OCI-M2 (cell line): ENCODE measurements around the gene SPATA16.

Source experiments
- DNase-seq: peaks from one replicate; lab custom pipeline; 2025; ENCODE audit not compliant: unreplicated experiment; lab: John Stamatoyannopoulos, UW

Gene SPATA16

GRCh38 chr3:173007079-173007723, 133.8 kb downstream of the SPATA16 start:
- DNase-seq = peak; percentile 18

DNA sequence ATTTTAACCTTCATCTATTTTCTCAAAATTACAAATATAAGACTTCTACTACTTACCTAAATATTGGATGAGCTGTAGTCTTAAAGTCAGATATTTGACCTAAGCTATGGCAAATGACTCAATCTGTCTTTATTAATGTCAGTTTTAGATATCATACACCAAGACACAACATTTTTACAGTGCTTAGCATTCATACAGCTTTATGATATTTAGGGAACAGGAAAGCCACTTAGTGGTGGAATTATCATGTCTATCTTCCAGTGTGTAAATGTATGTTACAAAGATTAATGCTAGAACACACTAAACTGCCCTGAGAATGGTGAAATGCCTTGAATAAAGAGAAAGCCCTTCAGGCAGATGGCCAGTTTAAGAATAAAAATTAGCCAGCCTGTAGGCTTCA, 135.0 kb downstream of the SPATA16 start:
- DNase-seq = no peak

DNA sequence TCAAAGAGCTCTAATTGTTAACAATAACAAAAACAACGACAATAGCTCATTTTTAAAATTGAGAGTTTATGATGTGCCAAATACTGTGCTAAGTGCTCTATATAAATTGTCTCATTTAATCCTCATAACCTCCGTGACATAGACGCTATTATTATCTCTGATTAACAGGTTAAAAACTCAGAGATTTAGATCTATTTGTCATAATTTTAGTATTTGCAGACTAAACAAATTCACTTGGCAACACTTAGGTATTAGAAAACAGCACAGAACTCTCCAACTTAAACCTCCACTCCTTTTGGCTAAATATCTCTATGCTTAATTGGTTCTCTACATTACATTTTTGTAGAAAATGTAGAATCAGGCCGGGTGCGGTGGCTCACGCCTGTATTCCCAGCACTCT, 136.4 kb downstream of the SPATA16 start:
- no peak for DNase-seq

DNA sequence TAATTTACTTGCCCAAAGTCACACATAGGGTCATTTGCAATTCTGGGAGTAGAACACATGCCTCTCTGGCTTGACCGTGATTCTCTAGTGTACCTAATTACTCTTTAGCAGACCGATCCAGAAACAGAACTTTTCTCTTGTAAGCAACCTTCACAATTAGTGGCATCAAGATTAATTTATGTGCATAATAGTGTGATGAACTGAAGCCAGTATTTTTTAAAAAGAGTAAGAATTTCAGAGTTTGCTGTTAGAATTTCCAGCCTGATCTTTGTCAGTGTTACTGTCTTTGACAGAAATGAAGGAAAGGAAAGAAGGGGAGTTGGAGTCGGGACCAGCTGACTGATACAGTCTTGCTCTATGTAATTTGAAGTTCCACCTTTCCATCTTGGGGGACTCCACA, 137.1 kb downstream of the SPATA16 start:
- DNase-seq = no peak

DNA sequence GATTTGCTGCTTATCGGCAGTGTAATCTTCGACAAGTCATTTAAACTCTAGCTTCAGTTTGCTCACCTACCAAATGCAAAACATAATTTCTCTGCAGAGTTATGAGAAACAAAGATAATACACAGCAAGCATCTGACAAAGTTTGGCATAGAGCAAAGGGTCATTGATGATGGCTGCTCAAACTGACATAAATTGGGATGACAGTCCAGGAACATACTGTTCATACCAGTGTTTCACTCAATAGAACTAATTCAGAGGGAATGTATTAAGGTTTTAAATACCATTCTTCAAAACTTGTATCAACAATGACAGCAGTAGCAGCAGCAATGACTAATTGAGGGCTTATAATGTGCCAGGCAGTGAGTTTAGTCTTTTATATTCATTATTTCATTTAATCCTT, 137.6 kb downstream of the SPATA16 start:
- DNase-seq = no peak

DNA sequence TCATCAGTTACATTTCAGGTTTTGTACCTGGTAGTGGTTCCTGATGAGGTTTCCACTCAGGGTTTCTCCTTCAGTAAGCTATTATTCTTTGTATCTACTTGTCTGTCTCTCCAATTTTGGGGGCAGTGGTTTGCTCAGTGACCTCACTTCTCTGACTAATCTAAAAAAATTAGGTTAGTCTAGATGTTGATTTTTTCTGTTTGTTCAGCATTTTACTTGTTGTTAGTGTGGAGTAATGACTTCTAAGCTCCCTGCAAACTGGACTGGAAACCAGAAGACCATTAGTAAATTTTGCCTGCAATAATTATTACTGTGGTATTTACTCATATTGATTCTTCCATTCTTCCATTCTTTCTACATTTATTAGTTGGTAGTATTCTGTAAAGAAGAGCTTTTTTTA, 139.4 kb downstream of the SPATA16 start:
- no peak for DNase-seq

DNA sequence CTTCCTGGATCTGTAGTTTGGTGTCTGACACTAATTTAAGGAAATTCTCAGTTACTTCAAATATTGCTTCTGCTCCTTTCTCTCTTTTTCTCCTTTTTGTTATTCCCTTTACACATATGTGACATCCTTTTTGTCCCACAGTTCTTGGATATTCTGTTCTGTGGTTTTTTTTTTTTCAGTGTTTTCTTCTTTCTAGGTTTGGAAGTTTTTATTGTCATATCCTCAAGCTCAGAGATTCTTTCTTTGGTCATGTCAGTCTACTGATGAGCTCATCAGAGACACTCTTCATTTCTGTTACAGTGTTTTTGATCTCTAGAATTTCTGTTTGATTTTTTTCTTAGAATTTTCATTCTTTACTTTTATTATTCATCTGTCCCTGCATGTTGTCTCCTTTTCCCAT, 140.5 kb downstream of the SPATA16 start:
- DNase-seq = no peak

DNA sequence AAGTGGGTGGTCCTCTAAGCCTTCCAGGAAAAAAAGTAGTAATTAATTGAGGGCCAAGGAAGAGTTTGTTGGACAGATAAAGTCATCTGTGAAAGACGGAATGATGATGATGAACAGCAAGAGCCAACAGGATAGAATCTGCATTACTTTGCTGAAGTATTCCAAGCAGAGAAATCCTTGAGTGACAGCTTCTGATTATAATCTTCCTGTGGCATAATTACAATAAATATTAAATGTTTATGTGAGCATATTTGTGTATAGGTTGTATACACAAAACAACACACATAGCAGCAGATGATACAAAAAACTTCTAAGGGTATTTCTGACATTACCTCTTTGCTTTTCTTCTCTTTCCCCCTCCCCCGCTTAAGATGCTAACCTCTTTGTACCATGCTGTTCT, 147.6 kb downstream of the SPATA16 start:
- DNase-seq = no peak

DNA sequence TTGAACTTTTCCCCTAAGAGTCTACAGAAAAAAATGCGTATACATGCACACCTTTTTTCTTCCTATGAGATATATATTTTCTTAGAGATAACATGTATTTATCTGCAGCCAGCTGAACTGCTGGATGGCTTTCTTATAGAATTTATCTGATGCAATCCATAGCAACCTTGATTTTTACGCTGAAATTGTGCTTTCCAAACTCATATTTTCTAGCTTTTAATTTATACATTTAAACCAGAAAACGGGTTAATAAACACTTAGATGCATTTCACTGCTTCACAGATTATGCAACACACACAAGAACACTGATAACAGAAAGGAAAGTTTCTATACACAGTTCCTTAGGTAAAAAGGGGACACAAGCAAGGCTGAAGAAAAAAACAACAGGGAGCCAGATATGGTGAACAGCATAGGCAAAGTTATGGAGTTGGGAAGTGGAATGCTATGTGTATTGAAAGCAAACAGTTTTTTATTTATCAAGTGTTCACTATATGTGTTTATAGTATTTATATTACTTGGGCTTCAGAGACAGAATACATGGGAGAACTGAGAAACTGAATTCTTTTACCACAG, 149.5 kb downstream of the SPATA16 start:
- DNase-seq = no peak

- DNase-seq = no peak
These were observed 151.7 kb downstream of the SPATA16 start for GRCh38 chr3:172989373-172989772.

DNA sequence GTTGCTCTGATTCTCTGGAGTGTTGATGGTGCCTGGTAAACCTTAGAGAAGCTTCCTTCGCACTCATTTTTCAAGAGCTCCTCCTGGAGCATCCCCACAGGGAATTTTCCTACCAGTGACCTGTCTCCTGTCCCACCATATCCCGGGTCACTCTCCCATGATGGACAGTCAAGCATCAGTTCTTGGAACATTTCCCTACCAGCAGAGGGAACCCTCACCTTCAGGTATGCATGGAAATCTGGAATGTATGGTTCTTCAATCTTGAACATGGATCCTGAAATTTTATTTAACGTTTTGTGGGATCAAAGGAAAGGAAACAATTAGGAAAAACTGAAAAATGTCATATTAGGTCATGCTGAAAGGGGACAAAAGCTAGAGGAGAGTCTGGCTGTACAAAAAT, 153.8 kb downstream of the SPATA16 start:
- DNase-seq = no peak

GRCh38 chr3:172984914-172985313, 156.1 kb downstream of the SPATA16 start:
- DNase-seq = no peak

GRCh38 chr3:172982736-172983364, 158.2 kb downstream of the SPATA16 start:
- no peak for DNase-seq

- no peak for DNase-seq
These were observed 159.5 kb downstream of the SPATA16 start for GRCh38 chr3:172981407-172981983.

DNA sequence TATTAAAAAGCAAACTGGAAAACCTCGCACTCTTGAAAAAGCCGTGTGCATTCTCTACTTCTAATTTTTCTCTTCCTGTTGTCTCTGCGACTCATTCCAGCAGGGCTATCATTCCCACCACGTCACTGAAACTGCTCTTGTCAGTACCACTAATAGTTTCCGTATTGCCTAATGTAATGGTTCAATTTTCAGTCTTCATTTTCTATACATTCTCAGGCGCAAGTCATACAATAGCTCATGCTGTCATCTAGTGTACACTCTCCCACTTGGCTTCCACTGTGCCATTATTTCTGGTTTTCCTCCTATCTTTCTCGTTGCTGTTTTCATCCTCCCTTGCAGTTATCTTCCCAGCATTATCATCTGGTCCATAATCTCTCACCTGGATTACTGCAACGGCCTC, 160.2 kb downstream of the SPATA16 start:
- no peak for DNase-seq

DNA sequence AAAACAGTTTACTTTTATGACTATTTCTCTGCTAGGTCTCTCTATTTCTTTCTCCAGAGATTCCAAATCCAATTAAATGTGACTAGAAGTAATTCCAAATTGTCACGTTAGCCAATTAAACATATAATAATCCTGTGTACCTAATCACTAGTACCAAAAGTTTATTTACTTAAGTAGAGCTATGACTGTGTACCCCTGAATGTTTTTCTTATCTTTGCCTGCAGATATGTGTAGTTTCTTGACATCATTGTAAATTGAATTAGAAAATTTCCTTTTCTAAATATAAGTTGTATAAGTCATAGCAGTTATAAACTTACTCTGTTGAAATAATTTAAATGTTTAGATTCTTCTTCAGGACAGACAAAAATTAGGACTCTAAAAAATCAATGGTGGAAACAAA, 163.3 kb downstream of the SPATA16 start:
- DNase-seq = no peak

DNA sequence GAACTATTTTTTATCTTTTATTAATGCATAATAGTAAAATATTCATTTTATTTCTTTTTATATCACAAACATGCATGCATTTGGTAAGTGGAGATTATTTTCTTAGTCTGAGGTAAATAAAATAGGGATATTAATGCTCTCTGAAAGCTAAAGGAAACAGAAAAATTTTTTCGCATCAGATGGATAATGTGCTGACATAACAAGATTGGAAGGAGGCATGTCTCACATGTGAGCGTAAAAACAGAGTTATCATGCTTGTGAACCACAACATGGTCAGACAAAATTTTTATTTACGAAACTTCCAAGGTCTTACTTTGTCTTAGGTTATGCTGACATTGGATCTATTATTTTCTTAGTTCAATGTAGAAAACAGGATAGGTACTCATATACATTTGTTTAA, 166.1 kb downstream of the SPATA16 start:
- no peak for DNase-seq

DNA sequence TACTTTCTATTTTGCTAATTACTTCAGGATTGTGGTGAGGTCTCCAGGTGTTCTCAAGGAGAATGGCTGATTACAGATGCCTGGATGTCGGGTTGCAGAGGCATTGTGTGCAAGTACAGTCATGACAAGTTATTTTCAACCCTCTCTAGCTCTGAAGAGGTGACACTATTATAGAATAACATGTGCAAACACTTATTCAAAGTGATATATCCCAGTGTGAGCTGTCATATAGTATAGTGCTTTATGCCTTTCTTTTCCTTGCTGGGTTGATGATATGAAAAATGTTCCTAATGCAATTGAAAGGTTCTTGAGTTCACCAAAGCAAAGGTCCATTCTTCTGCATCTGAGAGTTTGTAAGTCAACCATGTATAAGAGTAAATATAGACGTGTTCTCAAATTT, 167.2 kb downstream of the SPATA16 start:
- no peak for DNase-seq

DNA sequence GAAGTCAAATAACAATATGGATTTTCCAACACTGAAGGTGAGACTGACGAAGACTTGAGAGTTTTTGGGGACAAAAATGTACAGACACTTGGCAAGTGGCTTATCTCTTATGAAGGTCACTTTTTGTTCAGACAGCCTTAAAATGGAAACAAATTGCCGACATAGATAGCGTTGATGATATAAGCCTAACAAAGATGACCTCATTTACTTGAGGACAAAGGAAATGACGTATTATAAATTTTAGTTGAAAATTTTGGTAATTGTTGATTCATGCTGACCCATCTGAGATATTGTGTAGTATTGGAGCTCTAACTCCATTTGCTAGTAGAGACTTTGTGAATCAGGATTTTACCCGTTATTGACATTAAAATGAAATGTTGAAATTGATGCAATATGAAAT, 168.3 kb downstream of the SPATA16 start:
- no peak for DNase-seq

DNA sequence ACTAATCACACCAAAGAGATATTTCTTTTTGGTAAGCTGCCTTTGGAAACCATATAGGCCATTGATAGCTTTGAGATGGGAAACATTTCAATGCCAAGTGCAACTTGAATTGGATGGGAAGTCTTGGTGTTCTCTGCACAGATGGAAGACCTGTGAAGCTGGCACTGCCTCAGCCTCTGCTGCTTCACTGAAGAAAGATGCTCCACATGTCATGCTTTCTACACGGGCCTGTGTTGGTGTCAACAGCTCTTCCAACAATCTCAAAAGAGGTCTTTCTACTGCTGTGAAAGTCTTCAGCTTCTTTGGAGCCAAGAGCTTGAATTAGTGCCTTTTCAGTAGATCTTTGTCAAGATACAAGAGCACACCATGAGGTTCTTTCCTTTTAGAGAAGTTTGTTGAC, 169.0 kb downstream of the SPATA16 start:
- DNase-seq = no peak

- no peak for DNase-seq
These were observed 172.4 kb downstream of the SPATA16 start for GRCh38 chr3:172968646-172969045.

- no peak for DNase-seq
These were observed 175.8 kb downstream of the SPATA16 start for GRCh38 chr3:172965256-172965655.
